Non-pigmented ciliary epithelial cell (primary cell): Measurements from ENCODE around the gene BCL2L1.
A peak's percentile ranks its signal among the peaks of the same experiment; 100 is the strongest.
"Not testable (repeated sequence)": the region's sequence is repeated elsewhere in the genome, so short reads cannot be mapped to it uniquely, and the experiment has no call there.

ENCODE experiments used
- DNase-seq: peaks from one replicate; pipeline ENCODE4 v3.0.0-alpha.2; 2010; ENCODE audit warnings: low read depth

The BCL2L1 gene

GRCh38 chr20:31674895-31675827, 47.5 kb downstream of the BCL2L1 start:
- DNase-seq, result peak; percentile 46

GRCh38 chr20:31673943-31674463, 48.7 kb downstream of the BCL2L1 start:
- no peak for DNase-seq

GRCh38 chr20:31673435-31673834, 49.2 kb downstream of the BCL2L1 start:
- no peak for DNase-seq

- no peak for DNase-seq
Observed at GRCh38 chr20:31671324-31671723, 51.3 kb downstream of the BCL2L1 start.

- no peak for DNase-seq
Observed at GRCh38 chr20:31670371-31671228, 52.1 kb downstream of the BCL2L1 start.

- DNase-seq, result no peak
Observed at GRCh38 chr20:31669876-31670275, 52.8 kb downstream of the BCL2L1 start.

GRCh38 chr20:31668944-31669343, 53.7 kb downstream of the BCL2L1 start:
- not testable (repeated sequence) for DNase-seq

GRCh38 chr20:31667315-31668285, 55.1 kb downstream of the BCL2L1 start:
- DNase-seq, result no peak

- DNase-seq, result no peak
Observed at GRCh38 chr20:31666258-31667042, 56.2 kb downstream of the BCL2L1 start.

GRCh38 chr20:31665753-31666152, 56.9 kb downstream of the BCL2L1 start:
- no peak for DNase-seq

GRCh38 chr20:31664696-31665354, 57.8 kb downstream of the BCL2L1 start:
- no peak for DNase-seq

GRCh38 chr20:31663838-31664695, 58.6 kb downstream of the BCL2L1 start:
- DNase-seq, result no peak

- DNase-seq, result no peak
Observed at GRCh38 chr20:31663524-31663837, 59.2 kb downstream of the BCL2L1 start.

- DNase-seq, result no peak
Observed at GRCh38 chr20:31662372-31662854, 60.3 kb downstream of the BCL2L1 start.

GRCh38 chr20:31661625-31662371, 60.9 kb downstream of the BCL2L1 start:
- no peak for DNase-seq

GRCh38 chr20:31654534-31654933, 68.1 kb downstream of the BCL2L1 start:
- DNase-seq, result no peak

GRCh38 chr20:31653561-31653960, 69.1 kb downstream of the BCL2L1 start:
- DNase-seq, result no peak

GRCh38 chr20:31652917-31653396, 69.7 kb downstream of the BCL2L1 start:
- no peak for DNase-seq
